Nephron progenitor cell (in vitro differentiated cells): ENCODE measurements around the gene WASHC4.

Experiments used
- DNase-seq: peaks from one replicate; pipeline ENCODE4 v3.0.0; 2021
- H3K27ac Mint-ChIP-seq: 2 replicates; pipeline ENCODE4 v1.8.0; 2021; ENCODE audit warnings: mild to moderate bottlenecking, moderate library complexity, mixed read lengths
- H3K27me3 Mint-ChIP-seq: 2 replicates; pipeline ENCODE4 v1.8.0; 2021; ENCODE audit warnings: mild to moderate bottlenecking, low read depth, mixed read lengths; ENCODE audit not compliant: poor library complexity
- H3K36me3 Mint-ChIP-seq: 2 replicates; pipeline ENCODE4 v1.8.0; 2021; ENCODE audit warnings: low read depth, mixed read lengths
- H3K4me1 Mint-ChIP-seq: 2 replicates; pipeline ENCODE4 v1.8.0; 2021; ENCODE audit warnings: mixed read lengths
- H3K4me3 Mint-ChIP-seq: 2 replicates; pipeline ENCODE4 v1.8.0; 2021; ENCODE audit warnings: mild to moderate bottlenecking, moderate library complexity, mixed read lengths
- H3K9me3 Mint-ChIP-seq: 2 replicates; pipeline ENCODE4 v1.8.0; 2021; ENCODE audit warnings: mild to moderate bottlenecking, moderate library complexity, mixed read lengths
- CTCF ChIP-seq: fragments of 200-600 bp; sonication (generic); IDR thresholded peaks from 2 replicates; pipeline ENCODE4 v1.5.0; 2021; ENCODE audit warnings: antibody characterized with exemption

WASHC4 gene

GRCh38 chr12:105201299-105201698, 93.8 kb downstream of the WASHC4 start:
- DNase-seq = no peak
- H3K4me1 Mint-ChIP-seq = peaks cover 57% of the 10 kb centered on the region
- TF ChIP-seq CTCF = no peak
- H3K27ac Mint-ChIP-seq = peak overlapping the region; percentile 59
- H3K4me3 Mint-ChIP-seq = no peak overlapping the region
- H3K36me3 Mint-ChIP-seq = peaks cover 71% of the 10 kb centered on the region
- no peaks in the 10 kb centered on the region for H3K27me3 Mint-ChIP-seq
- H3K9me3 Mint-ChIP-seq = no peaks in the 10 kb centered on the region

DNA sequence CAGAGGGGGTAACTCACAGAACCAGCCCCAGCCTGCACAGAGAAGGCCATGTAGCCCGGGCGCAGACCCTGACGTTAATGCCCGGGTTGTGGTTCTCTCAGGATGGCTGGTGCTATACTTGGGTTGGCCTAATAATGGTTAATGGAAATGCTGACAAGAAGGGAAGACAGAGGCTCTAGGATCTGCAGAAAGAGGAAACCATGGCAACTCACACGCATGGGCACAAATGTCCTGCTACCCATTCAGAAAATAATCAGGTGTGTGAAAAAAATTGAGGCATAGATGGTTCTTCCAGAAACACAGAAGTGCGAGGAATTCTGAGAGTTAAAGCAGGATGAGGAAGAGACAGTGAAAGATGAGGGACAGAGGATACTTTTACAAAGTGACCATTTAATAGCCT, 94.7 kb downstream of the WASHC4 start:
- no peaks in the 10 kb centered on the region for H3K27me3 Mint-ChIP-seq
- H3K9me3 Mint-ChIP-seq = no peaks in the 10 kb centered on the region
- H3K4me1 Mint-ChIP-seq = peaks cover 56% of the 10 kb centered on the region
- no peak overlapping the region for H3K27ac Mint-ChIP-seq
- DNase-seq = no peak
- peaks cover 74% of the 10 kb centered on the region for H3K36me3 Mint-ChIP-seq
- no peak overlapping the region for H3K4me3 Mint-ChIP-seq
- TF ChIP-seq CTCF = no peak

- H3K4me1 Mint-ChIP-seq = peaks cover 59% of the 10 kb centered on the region
Measured at GRCh38 chr12:105204127-105204526, 96.6 kb downstream of the WASHC4 start.

DNA sequence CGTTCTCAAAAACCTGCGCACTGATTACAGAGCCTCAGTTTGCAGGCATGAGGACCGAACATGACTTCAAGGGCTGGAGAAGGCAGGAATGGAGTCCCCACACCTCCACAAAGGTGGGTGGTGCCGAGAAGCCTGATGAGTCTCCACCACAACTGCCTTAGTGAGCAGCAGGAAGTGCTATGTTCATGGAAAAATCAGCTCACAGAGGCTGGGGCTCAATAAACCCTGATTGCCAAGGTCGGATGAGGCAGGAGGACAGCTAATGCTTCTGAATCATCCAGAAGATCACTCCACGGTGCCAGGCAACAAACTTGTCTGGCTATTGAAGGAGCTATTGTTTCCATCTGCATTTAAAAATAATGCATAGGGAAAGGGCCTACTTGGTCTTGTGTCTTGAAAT, 97.4 kb downstream of the WASHC4 start:
- H3K9me3 Mint-ChIP-seq = no peaks in the 10 kb centered on the region
- DNase-seq = no peak
- peaks cover 75% of the 10 kb centered on the region for H3K36me3 Mint-ChIP-seq
- H3K27me3 Mint-ChIP-seq = no peaks in the 10 kb centered on the region
- H3K4me3 Mint-ChIP-seq = no peak overlapping the region
- TF ChIP-seq CTCF = no peak
- H3K4me1 Mint-ChIP-seq = peaks cover 51% of the 10 kb centered on the region
- H3K27ac Mint-ChIP-seq = no peak overlapping the region

More at GRCh38 chr12:105204127-105204526, 96.6 kb downstream of the WASHC4 start:
- Mint-ChIP-seq H3K36me3 (peaks cover 77% of the 10 kb centered on the region), H3K9me3 (no peaks in the 10 kb centered on the region), H3K4me3 (no peak overlapping the region), H3K27ac (no peak overlapping the region), H3K27me3 (no peaks in the 10 kb centered on the region)
- TF ChIP-seq CTCF = no peak
- DNase-seq = no peak

DNA sequence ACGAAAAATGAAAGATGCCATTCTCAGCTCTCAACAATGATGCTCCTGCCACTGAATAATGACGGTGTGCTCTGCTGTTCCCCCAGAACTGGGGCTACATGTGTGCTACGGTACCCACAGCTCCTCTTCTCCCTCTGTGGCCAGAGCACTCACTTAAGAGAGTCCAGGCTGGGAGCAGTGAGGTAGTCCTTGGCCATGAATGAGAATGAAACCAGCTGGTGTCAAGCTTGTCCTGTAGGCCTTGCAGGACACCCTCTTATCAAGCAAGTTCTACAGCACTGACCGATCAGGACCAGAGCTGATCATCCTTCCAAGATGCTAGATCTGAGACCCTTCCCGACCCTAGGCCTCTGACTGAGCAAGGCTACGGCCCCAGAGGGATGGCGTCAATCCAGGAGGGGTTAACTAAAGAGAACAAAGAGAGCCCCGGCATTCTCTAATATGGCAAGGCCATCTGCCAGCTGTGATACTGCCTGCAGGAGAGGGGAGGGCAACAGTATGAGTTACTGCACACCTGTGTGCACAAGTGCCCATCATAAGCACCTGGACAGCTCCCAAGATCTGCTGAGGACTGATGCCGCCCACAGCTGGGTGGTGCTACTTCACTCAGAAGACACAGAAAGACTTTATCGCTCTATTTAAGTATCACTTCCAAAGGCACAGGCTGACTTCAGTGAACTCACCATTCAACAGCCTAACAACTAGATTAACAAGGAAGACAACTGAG, 98.0 kb downstream of the WASHC4 start:
- TF ChIP-seq CTCF = no peak
- Mint-ChIP-seq H3K4me3 (no peak overlapping the region), H3K27ac (no peak overlapping the region), H3K27me3 (no peaks in the 10 kb centered on the region), H3K9me3 (no peaks in the 10 kb centered on the region), H3K4me1 (peaks cover 49% of the 10 kb centered on the region), H3K36me3 (peaks cover 80% of the 10 kb centered on the region)
- no peak for DNase-seq
